PC-3 (cell line): Measurements from ENCODE around the gene THAP4. TPM values are rescaled to one million over a fixed set of nuclear protein-coding genes. Genes with fewer than 3 reads are reported as not detected.
"Not testable (repeated sequence)": the region's sequence is repeated elsewhere in the genome, so short reads cannot be mapped to it uniquely, and the experiment has no call there.

Experiments used
- ATAC-seq: fragments of 200-7000 bp; cut with Tn5 transposase; 2 replicates; pipeline ENCODE4 v1.9.1; 2020; ENCODE audit warnings: mild to moderate bottlenecking, moderate library complexity
- BruUV-seq: library from RNA; stranded (reverse); fragments of 400-500 nt; replicated peaks from 2 replicates; lab custom pipeline; 2021; lab: Mats Ljungman, UMichigan
- CTCF ChIA-PET: fragments of 300-600 bp; sonication (Branson Sonifier 250); formaldehyde crosslinking; loops from one replicate; lab custom pipeline; 2022; ENCODE audit warnings: antibody characterized with exemption; lab: Charles Lee
- POLR2A ChIA-PET: fragments of 300-600 bp; sonication (Branson Sonifier 250); formaldehyde crosslinking; loops from one replicate; lab custom pipeline; 2022; ENCODE audit warnings: antibody characterized with exemption; ENCODE audit not compliant: unreplicated experiment; lab: Charles Lee
- DNase-seq: peaks from one replicate; pipeline ENCODE4 v3.0.0-alpha.2; 2015
- H2AFZ ChIP-seq: fragments of 300-600 bp; sonication (generic); 2 replicates; pipeline ENCODE4 v1.6.0; 2016; ENCODE audit warnings: antibody characterized with exemption, low read length
- H3F3A ChIP-seq: fragments of 300-600 bp; sonication (generic); one replicate; pipeline ENCODE4 v1.6.0; 2017; ENCODE audit warnings: antibody characterized with exemption, low read length, control low read depth, mild to moderate bottlenecking; ENCODE audit not compliant: unreplicated experiment
- H3K27ac ChIP-seq: fragments of 300-600 bp; sonication (generic); 2 replicates; pipeline ENCODE4 v1.5.1; 2016; ENCODE audit warnings: mild to moderate bottlenecking, low read length
- H3K27me3 ChIP-seq: fragments of 300-600 bp; sonication (generic); 2 replicates; pipeline ENCODE4 v1.6.1; 2016; ENCODE audit warnings: low read length, mixed read lengths
- H3K36me3 ChIP-seq: fragments of 300-600 bp; sonication (generic); 2 replicates; pipeline ENCODE4 v1.6.1; 2016; ENCODE audit warnings: low read depth, mixed run types, low read length, mixed read lengths
- H3K4me1 ChIP-seq: fragments of 300-600 bp; sonication (generic); 2 replicates; pipeline ENCODE4 v1.5.1; 2016; ENCODE audit warnings: low read length; ENCODE audit not compliant: insufficient read depth
- H3K4me2 ChIP-seq: fragments of 300-600 bp; sonication (generic); 2 replicates; pipeline ENCODE4 v1.6.0; 2016; ENCODE audit warnings: low read length
- H3K4me3 ChIP-seq: fragments of 300-600 bp; sonication (generic); 2 replicates; pipeline ENCODE4 v1.5.1; 2016; ENCODE audit warnings: mild to moderate bottlenecking, low read length, mixed read lengths
- H3K79me2 ChIP-seq: fragments of 300-600 bp; sonication (generic); 2 replicates; pipeline ENCODE4 v1.6.1; 2017; ENCODE audit warnings: low read length, mixed read lengths
- H3K9ac ChIP-seq: fragments of 300-600 bp; sonication (generic); 2 replicates; pipeline ENCODE4 v1.6.0; 2016; ENCODE audit warnings: mild to moderate bottlenecking, low read length
- H3K9me2 ChIP-seq: fragments of 300-600 bp; sonication (generic); replicated peaks from 2 replicates; pipeline ENCODE4 v1.6.1; 2016; ENCODE audit warnings: mixed run types, low read length, mixed read lengths
- H3K9me3 ChIP-seq: fragments of 300-600 bp; sonication (generic); 2 replicates; pipeline ENCODE4 v1.6.1; 2016; ENCODE audit warnings: low read length, mixed read lengths
- H4K20me1 ChIP-seq: fragments of 300-600 bp; sonication (generic); 2 replicates; pipeline ENCODE4 v1.6.1; 2016; ENCODE audit warnings: low read length, mixed read lengths
- CTCF ChIP-seq: fragments of 300-600 bp; sonication (generic); conservative IDR thresholded peaks from 2 replicates; pipeline ENCODE4 v1.5.1; 2017; ENCODE audit warnings: antibody characterized with exemption, low read depth, mild to moderate bottlenecking, low read length
- EZH2 ChIP-seq: fragments of 300-600 bp; sonication (generic); IDR thresholded peaks from one replicate; pipeline ENCODE4 v1.6.1; 2017; ENCODE audit warnings: antibody characterized with exemption, mild to moderate bottlenecking, low read length; ENCODE audit not compliant: unreplicated experiment
- EZH2phosphoT487 ChIP-seq: fragments of 300-600 bp; sonication (generic); IDR thresholded peaks from 2 replicates; pipeline ENCODE4 v1.6.1; 2018; ENCODE audit warnings: mild to moderate bottlenecking, antibody characterized with exemption, low read length, borderline replicate concordance
- intact Hi-C: fragments of 100-400 bp; cut with micrococcal nuclease; formaldehyde crosslinking; loops from 2 replicates; pipeline ENCODE4 v1.9.0; 2023
- total RNA-seq: library from RNA; depleted of rRNA; stranded (reverse); fragments of >200 nt; gene quantifications from 2 replicates; pipeline ENCODE4 v1.2.3, GENCODE V29; 2014

THAP4 gene
- total RNA-seq, 1 experiment from 2014 or later = 75.1 TPM

- H3K79me2 ChIP-seq, H3K9me2 ChIP-seq, BruUV-seq, H3K4me1 ChIP-seq, H4K20me1 ChIP-seq, H3K27ac ChIP-seq, ATAC-seq, H3F3A ChIP-seq, intact Hi-C loops, DNase-seq, H3K4me2 ChIP-seq, H2AFZ ChIP-seq, H3K27me3 ChIP-seq, H3K4me3 ChIP-seq, H3K9me3 ChIP-seq, H3K9ac ChIP-seq: not testable (repeated sequence)
- CTCF ChIA-PET = interaction anchor here (0.6 kb wide), 1 partner anchor 8 kb away, joined by 3 read pairs; no protein-coding TSS in a partner anchor
- H3K36me3 ChIP-seq = peaks cover 26% of the 10 kb centered on the region
- POLR2A ChIA-PET = interaction anchor here (0.7 kb wide), 1 partner anchor 34 kb away, joined by 9 read pairs; no protein-coding TSS in a partner anchor
Measured at GRCh38 chr2:241590496-241591455, 46.2 kb downstream of the THAP4 start.

- H3F3A ChIP-seq, DNase-seq, H3K27ac ChIP-seq, H3K4me3 ChIP-seq, H3K9me3 ChIP-seq, BruUV-seq, H2AFZ ChIP-seq, H3K4me1 ChIP-seq, H3K9me2 ChIP-seq, H3K27me3 ChIP-seq, H3K9ac ChIP-seq, POLR2A ChIA-PET, intact Hi-C loops, H3K4me2 ChIP-seq, ATAC-seq, H4K20me1 ChIP-seq, H3K79me2 ChIP-seq: not testable (repeated sequence)
- CTCF ChIA-PET = interaction anchor here (0.6 kb wide), 1 partner anchor 9 kb away, joined by 3 read pairs; no protein-coding TSS in a partner anchor
- H3K36me3 ChIP-seq = peaks cover 30% of the 10 kb centered on the region
Measured at GRCh38 chr2:241589863-241590262, 47.1 kb downstream of the THAP4 start.

GRCh38 chr2:241586564-241587264 lies 50.2 kb downstream of the THAP4 start:
- H3K4me3 ChIP-seq = no peak overlapping the region
- no peak overlapping the region for H3K27ac ChIP-seq
- H3K4me1 ChIP-seq = peaks cover 5% of the 10 kb centered on the region; the same call in 1 of the 2 replicates
- BruUV-seq = no TSS peak
- DNase-seq (no peak), ATAC-seq (no peak)
- H3K79me2 ChIP-seq = 0 out of 2 replicates have a peak, but pooled peaks cover 3% of the 10 kb centered on the region
- no peaks in the 10 kb centered on the region for H3F3A ChIP-seq
- intact Hi-C loops = no loop called here
- H2AFZ ChIP-seq = no peak overlapping the region
- no peak overlapping the region for H3K9ac ChIP-seq
- POLR2A ChIA-PET = no interaction called here
- no peaks in the 10 kb centered on the region for H4K20me1 ChIP-seq
- H3K36me3 ChIP-seq = peaks cover 38% of the 10 kb centered on the region
- no peaks in the 10 kb centered on the region for H3K9me2 ChIP-seq
- no peak overlapping the region for H3K4me2 ChIP-seq
- TF ChIP-seq EZH2phosphoT487 = no peak
- no peak for TF ChIP-seq EZH2
- no peak for TF ChIP-seq CTCF
- H3K9me3 ChIP-seq = peaks cover 8% of the 10 kb centered on the region
- CTCF ChIA-PET = no interaction called here
- H3K27me3 ChIP-seq = no peaks in the 10 kb centered on the region
